Measurements from ENCODE around the gene DTWD2. TPM values are rescaled to one million over a fixed set of nuclear protein-coding genes. Genes with fewer than 3 reads are reported as not detected.
A peak's percentile ranks its signal among the peaks of the same experiment; 100 is the strongest.

Gene DTWD2
- total RNA-seq, 1 experiment from 2014 or later: 4.9 TPM

- Histone ChIP-seq H3K4me3 (no peak overlapping the region), H4K20me1 (ENCODE audit: insufficient read depth) (no peaks in the 10 kb centered on the region), H3K36me3 (ENCODE audit: low read depth) (no peaks in the 10 kb centered on the region), H3K9me3 (ENCODE audit: insufficient read depth, low read depth) (no peaks in the 10 kb centered on the region; the same call in 1 of the 2 replicates), H2AFZ (no peak overlapping the region), H3K79me2 (ENCODE audit: low read depth) (no peaks in the 10 kb centered on the region), H3K4me2 (peak overlapping the region; percentile 91; the same call in 1 of the 2 replicates), H3F3A (ENCODE audit: insufficient read depth, low read depth) (peaks cover 6% of the 10 kb centered on the region; the same call in 1 of the 2 replicates), H3K9me2 (ENCODE audit: insufficient read depth) (no peaks in the 10 kb centered on the region), H3K27me3 (ENCODE audit: insufficient read depth, low read depth) (no peaks in the 10 kb centered on the region), H3K4me1 (replicated peaks; ENCODE audit: insufficient read depth) (peaks cover 27% of the 10 kb centered on the region), H3K27ac (no peak overlapping the region)
- BruUV-seq (replicated peaks): no TSS peak
- CTCF ChIA-PET: interaction anchor here (0.6 kb wide), 1 partner anchor 81 kb away, joined by 3 read pairs; no protein-coding TSS in a partner anchor
- intact Hi-C loops (cut with micrococcal nuclease; ENCODE audit: unreplicated experiment): loop anchor here (2.0 to 5.0 kb wide), 5 partner anchors 81 to 752 kb away; partner anchors contain the start of genes DMXL1 and HSD17B4
- POLR2A ChIA-PET (ENCODE audit: unreplicated experiment): no interaction called here
- TF ChIP-seq EZH2 (IDR thresholded peaks at IDR 0.05; ENCODE audit: low read depth): no peak
- no peak for TF ChIP-seq CTCF (conservative IDR thresholded peaks at IDR 0.05)
- DNase-seq: no peak
Measured at GRCh38 chr5:118989816-118990215, 1.5 kb upstream of the DTWD2 start.

GRCh38 chr5:118988866-118989180, 476 bp upstream of the DTWD2 start:
- intact Hi-C loops (cut with micrococcal nuclease; ENCODE audit: unreplicated experiment): loop anchor here (1.0 to 5.0 kb wide), 7 partner anchors 82 to 753 kb away; partner anchors contain the start of genes DMXL1 and HSD17B4

GRCh38 chr5:118984602-118985001, 3.7 kb downstream of the DTWD2 start:
- no peaks in the 10 kb centered on the region for H4K20me1 ChIP-seq (ENCODE audit: insufficient read depth)
- H2AFZ ChIP-seq: no peak overlapping the region
- no peaks in the 10 kb centered on the region for H3K9me3 ChIP-seq (ENCODE audit: insufficient read depth, low read depth)
- H3F3A ChIP-seq (ENCODE audit: insufficient read depth, low read depth): peaks cover 6% of the 10 kb centered on the region; the same call in 1 of the 2 replicates
- intact Hi-C loops (cut with micrococcal nuclease; ENCODE audit: unreplicated experiment): loop anchor here (5.0 kb wide), 4 partner anchors 468 to 758 kb away; partner anchors contain the start of gene HSD17B4
- DNase-seq: no peak
- ChIA-PET CTCF (no interaction called here), POLR2A (ENCODE audit: unreplicated experiment) (no interaction called here)
- H3K27ac ChIP-seq: no peak overlapping the region
- BruUV-seq (replicated peaks): no TSS peak
- no peak for TF ChIP-seq CTCF (conservative IDR thresholded peaks at IDR 0.05)
- TF ChIP-seq EZH2 (IDR thresholded peaks at IDR 0.05; ENCODE audit: low read depth): no peak
- H3K79me2 ChIP-seq (ENCODE audit: low read depth): no peaks in the 10 kb centered on the region; the same call in 1 of the 2 replicates
- H3K4me2 ChIP-seq: no peak overlapping the region
- no peaks in the 10 kb centered on the region for H3K27me3 ChIP-seq (ENCODE audit: insufficient read depth, low read depth)
- no peak overlapping the region for H3K4me3 ChIP-seq
- H3K9me2 ChIP-seq (ENCODE audit: insufficient read depth): no peaks in the 10 kb centered on the region
- no peaks in the 10 kb centered on the region for H3K36me3 ChIP-seq (ENCODE audit: low read depth)
- peaks cover 19% of the 10 kb centered on the region for H3K4me1 ChIP-seq (replicated peaks; ENCODE audit: insufficient read depth)

More at GRCh38 chr5:118988866-118989180, 476 bp upstream of the DTWD2 start:
- H3K27ac ChIP-seq: peak overlapping the region; percentile 68
- H3K9me3 ChIP-seq (ENCODE audit: insufficient read depth, low read depth): no peaks in the 10 kb centered on the region; the same call in 1 of the 2 replicates
- H2AFZ ChIP-seq: peak overlapping the region; percentile 93
- H3K4me2 ChIP-seq: peak overlapping the region; percentile 91
- no peaks in the 10 kb centered on the region for H3K79me2 ChIP-seq (ENCODE audit: low read depth)
- no peaks in the 10 kb centered on the region for H3K36me3 ChIP-seq (ENCODE audit: low read depth)
- TSS peak; percentile 80 for BruUV-seq (replicated peaks)
- H3K27me3 ChIP-seq (ENCODE audit: insufficient read depth, low read depth): no peaks in the 10 kb centered on the region
- H3K4me1 ChIP-seq (replicated peaks; ENCODE audit: insufficient read depth): peaks cover 27% of the 10 kb centered on the region
- CTCF ChIA-PET: interaction anchor here (2.0 kb wide), 1 partner anchor 423 kb away, joined by 13 read pairs; no protein-coding TSS in a partner anchor
- TF ChIP-seq EZH2 (IDR thresholded peaks at IDR 0.05; ENCODE audit: low read depth): no peak
- TF ChIP-seq CTCF (conservative IDR thresholded peaks at IDR 0.05): no peak
- H3K4me3 ChIP-seq: peak overlapping the region; percentile 78
- peaks cover 6% of the 10 kb centered on the region; the same call in 1 of the 2 replicates for H3F3A ChIP-seq (ENCODE audit: insufficient read depth, low read depth)
- POLR2A ChIA-PET (ENCODE audit: unreplicated experiment): interaction anchor here (0.6 kb wide), 1 partner anchor 1250 kb away, joined by 3 read pairs; no protein-coding TSS in a partner anchor
- H3K9me2 ChIP-seq (ENCODE audit: insufficient read depth): no peaks in the 10 kb centered on the region
- H4K20me1 ChIP-seq (ENCODE audit: insufficient read depth): no peaks in the 10 kb centered on the region
- DNase-seq: peak in 1 of 2 experiments; percentile 38
